ENCODE results near the gene ZNF687. TPM values are rescaled to one million over a fixed set of nuclear protein-coding genes. Genes with fewer than 3 reads are reported as not detected.

ZNF687 gene
- total RNA-seq, 1 donor from 2014 or later, result 39.9 TPM

GRCh38 chr1:151312826-151313225 lies 30.7 kb downstream of the ZNF687 start:
- no peak overlapping the region for H3K4me3 Mint-ChIP-seq
- H3K27ac Mint-ChIP-seq (ENCODE audit: unreplicated experiment), result no peak overlapping the region
- no peak for DNase-seq (ENCODE audit: low read depth, low spot score)
- no peaks in the 10 kb centered on the region for H3K27me3 Mint-ChIP-seq (ENCODE audit: low read depth)
- no peaks in the 10 kb centered on the region for H3K9me3 Mint-ChIP-seq
- TF ChIP-seq CTCF (conservative IDR thresholded peaks at IDR 0.05), result no peak
- peaks cover 7% of the 10 kb centered on the region for H3K36me3 Mint-ChIP-seq (ENCODE audit: low read depth)
- peaks cover 34% of the 10 kb centered on the region for H3K4me1 Mint-ChIP-seq

- Mint-ChIP-seq H3K9me3 (no peaks in the 10 kb centered on the region), H3K4me1 (peaks cover 34% of the 10 kb centered on the region), H3K4me3 (no peak overlapping the region), H3K27me3 (ENCODE audit: low read depth) (no peaks in the 10 kb centered on the region), H3K27ac (ENCODE audit: unreplicated experiment) (no peak overlapping the region), H3K36me3 (ENCODE audit: low read depth) (peaks cover 7% of the 10 kb centered on the region)
- DNase-seq (ENCODE audit: low read depth, low spot score), result no peak
- no peak for TF ChIP-seq CTCF (conservative IDR thresholded peaks at IDR 0.05)
Measured at GRCh38 chr1:151313501-151313900, 31.4 kb downstream of the ZNF687 start.

- Mint-ChIP-seq H3K4me1 (peaks cover 27% of the 10 kb centered on the region), H3K9me3 (no peaks in the 10 kb centered on the region), H3K36me3 (ENCODE audit: low read depth) (peaks cover 7% of the 10 kb centered on the region), H3K4me3 (no peak overlapping the region), H3K27ac (ENCODE audit: unreplicated experiment) (peak overlapping the region; percentile 53), H3K27me3 (ENCODE audit: low read depth) (no peaks in the 10 kb centered on the region)
- DNase-seq (ENCODE audit: low read depth, low spot score), result no peak
- TF ChIP-seq CTCF (conservative IDR thresholded peaks at IDR 0.05), result no peak
Measured at GRCh38 chr1:151314137-151314875, 32.2 kb downstream of the ZNF687 start.

GRCh38 chr1:151315565-151316235 lies 33.6 kb downstream of the ZNF687 start:
- H3K9me3 Mint-ChIP-seq, result no peaks in the 10 kb centered on the region
- peaks cover 13% of the 10 kb centered on the region for H3K4me1 Mint-ChIP-seq
- peaks cover 7% of the 10 kb centered on the region for H3K36me3 Mint-ChIP-seq (ENCODE audit: low read depth)
- TF ChIP-seq CTCF (conservative IDR thresholded peaks at IDR 0.05), result no peak
- no peak for DNase-seq (ENCODE audit: low read depth, low spot score)
- H3K27me3 Mint-ChIP-seq (ENCODE audit: low read depth), result no peaks in the 10 kb centered on the region
- no peak overlapping the region for H3K27ac Mint-ChIP-seq (ENCODE audit: unreplicated experiment)
- no peak overlapping the region for H3K4me3 Mint-ChIP-seq

GRCh38 chr1:151318975-151319374 lies 36.9 kb downstream of the ZNF687 start:
- peaks cover 7% of the 10 kb centered on the region for H3K4me1 Mint-ChIP-seq
- H3K36me3 Mint-ChIP-seq (ENCODE audit: low read depth), result peaks cover 2% of the 10 kb centered on the region
- TF ChIP-seq CTCF (conservative IDR thresholded peaks at IDR 0.05), result no peak
- DNase-seq (ENCODE audit: low read depth, low spot score), result no peak
- H3K27ac Mint-ChIP-seq (ENCODE audit: unreplicated experiment), result no peak overlapping the region
- H3K27me3 Mint-ChIP-seq (ENCODE audit: low read depth), result no peaks in the 10 kb centered on the region
- no peaks in the 10 kb centered on the region for H3K9me3 Mint-ChIP-seq
- H3K4me3 Mint-ChIP-seq, result no peak overlapping the region

All from neural crest cell (in vitro differentiated cells).